GM21619 (cell line): ENCODE results near the gene UBTD2.
"Not testable (repeated sequence)": the region's sequence is repeated elsewhere in the genome, so short reads cannot be mapped to it uniquely, and the experiment has no call there.

Experiments used
- ATAC-seq: cut with Tn5 transposase; IDR thresholded peaks from one replicate; pipeline ENCODE4 v1.9.1; 2021; ENCODE audit not compliant: unreplicated experiment

UBTD2 gene

DNA sequence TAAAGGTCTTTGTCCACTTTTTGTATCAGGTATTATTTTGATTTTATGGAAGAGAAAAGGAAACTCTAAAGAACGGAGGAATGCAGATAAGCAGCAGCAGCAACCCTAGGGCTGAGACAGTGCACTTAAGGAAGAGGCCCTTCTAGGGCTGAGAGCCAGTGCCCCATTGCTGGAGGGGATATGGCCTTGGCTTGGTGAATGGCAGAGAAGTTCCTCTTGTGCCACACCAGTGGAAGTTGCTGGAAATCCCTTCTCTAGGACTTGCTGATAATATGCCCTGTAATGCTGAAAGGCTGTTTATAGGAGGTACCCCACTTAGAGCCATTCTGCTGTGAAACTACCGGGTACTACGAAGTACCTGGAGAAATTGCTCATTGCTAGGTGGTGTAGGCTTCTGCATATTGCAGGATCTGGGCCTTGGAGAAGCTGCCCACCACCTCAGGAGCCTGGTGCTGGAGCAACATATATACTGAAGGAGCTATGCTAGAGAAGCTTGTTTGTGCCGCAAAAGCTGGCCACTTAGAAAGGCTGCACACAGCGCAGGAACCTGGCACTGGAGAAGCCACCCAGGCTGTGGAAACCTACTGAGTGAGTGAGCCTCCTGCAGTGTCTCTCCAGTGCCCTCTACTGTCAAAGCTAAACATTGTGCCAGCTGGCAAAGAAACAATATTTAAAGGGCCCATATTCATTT, 9.6 kb upstream of the UBTD2 start:
- ATAC-seq, result peak; percentile 91

DNA sequence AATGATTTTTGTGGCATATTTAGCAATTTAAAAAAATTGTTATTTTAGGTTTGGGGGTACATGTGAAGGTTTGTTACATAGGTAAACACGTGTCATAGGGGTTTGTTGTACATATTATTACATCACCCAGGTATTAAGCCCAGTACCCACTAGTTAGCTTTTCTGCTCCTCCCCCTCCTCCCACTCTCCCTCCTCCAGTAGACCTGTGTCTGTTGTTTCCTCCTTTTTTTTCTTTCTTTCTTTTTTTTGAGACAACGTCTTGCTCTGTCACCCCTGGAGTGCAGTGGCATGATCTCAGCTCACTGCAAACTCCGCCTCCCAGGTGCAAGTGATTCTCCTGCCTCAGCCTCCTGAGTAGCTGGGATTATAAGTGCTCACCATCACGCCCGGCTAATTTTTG, 8.3 kb upstream of the UBTD2 start:
- not testable (repeated sequence) for ATAC-seq

- no peak for ATAC-seq
Measured at GRCh38 chr5:172288465-172288864, 4.9 kb upstream of the UBTD2 start.

GRCh38 chr5:172287140-172287539, 3.6 kb upstream of the UBTD2 start:
- ATAC-seq, result not testable (repeated sequence)

DNA sequence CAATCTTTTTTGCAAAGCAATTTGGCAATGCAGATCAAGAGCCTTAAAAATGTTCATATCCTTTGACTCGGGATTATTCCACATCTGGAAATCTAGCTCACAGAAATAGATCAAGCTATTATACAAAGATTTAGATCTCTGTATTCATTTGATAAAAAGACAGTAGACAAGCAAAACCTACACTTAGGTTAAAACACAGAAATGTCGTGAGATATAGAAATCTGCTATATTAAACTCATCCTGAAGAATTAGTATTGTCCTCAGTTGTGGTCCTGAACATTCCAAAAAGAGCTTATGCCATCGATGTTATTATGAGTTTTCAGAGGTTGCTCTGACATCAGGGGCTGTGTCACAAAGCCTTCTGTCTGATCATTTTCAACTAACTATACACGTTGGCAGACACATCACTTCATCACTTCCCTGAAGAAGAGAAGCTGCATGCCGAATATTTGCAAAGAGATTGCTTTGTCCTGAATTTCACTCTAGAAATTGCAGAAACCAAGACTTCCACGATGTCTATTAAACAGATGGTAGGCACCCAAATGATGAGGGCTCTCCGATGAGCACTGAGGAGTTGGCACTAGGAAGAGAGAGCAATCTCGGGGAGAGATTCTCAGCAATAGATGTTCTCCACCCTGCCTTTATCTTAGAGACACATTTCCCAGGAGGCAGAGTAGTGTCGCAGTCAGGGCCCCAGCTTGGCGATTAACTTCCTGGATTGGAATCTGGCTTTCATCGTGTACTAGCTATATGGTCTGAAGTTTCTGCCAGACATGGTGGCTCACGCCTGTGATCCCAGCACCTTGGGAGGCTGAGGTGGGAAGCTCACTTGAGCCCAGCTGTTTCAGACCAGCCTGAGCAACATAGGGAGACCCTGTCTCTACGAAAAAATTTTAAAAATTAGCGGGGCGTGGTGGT, 1.9 kb upstream of the UBTD2 start:
- no peak for ATAC-seq

GRCh38 chr5:172284611-172284980, 1.0 kb upstream of the UBTD2 start:
- ATAC-seq, result no peak

- peak; percentile 80 for ATAC-seq
Measured at GRCh38 chr5:172283862-172284610, 472 bp upstream of the UBTD2 start.

DNA sequence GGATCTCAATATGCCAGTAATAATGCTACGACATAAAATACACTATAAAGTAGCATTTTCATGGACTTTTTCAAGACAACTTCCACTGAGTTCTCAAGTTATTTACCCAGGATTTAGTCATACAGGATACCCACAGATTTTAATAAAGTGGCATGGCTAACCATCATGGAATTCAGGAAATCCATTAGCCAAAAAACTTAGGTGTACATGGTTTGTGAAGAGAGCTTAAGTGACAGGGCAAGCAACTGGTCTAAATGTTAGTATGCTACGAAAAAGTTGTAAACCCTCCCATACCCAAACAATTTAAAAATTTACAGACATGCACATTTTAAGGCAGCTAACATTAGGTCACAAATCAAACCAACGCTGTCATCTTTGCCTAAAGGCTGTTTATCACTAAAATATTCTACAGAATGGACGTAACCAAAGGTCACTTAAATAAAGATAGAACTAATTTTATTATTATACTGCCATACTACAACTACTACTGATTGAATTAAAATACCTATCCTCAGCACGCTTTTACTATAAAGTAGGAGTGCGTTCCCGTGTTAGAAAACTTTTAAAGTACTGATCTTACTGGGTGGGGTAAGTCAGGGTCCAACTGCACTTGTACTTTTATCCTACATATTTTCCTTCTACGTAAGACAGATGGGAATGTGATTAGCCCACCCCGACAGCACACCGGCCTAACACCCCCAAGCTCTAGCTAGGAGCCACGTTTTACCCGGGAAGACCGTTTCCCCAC, 1.1 kb downstream of the UBTD2 start:
- ATAC-seq, result no peak

DNA sequence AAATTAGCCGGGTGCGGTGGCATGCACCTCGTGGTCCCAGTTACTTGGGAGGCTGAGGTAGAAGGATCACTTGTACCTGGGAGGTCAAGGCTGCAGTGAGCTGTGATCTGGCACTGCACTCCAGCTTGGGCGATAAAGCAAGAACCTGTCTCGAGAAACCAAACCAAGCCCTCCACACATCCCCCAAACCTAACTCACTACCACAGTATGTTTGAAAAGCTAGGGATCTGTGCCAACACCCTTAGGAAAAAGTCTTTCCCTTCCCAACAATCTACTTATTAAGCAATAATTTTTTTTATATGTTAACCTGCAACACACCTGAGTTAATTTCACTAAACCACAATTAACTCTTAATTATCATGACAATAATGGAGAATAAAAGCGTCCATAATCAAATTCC, 2.2 kb downstream of the UBTD2 start:
- no peak for ATAC-seq

GRCh38 chr5:172280929-172281328, 2.6 kb downstream of the UBTD2 start:
- ATAC-seq, result no peak

DNA sequence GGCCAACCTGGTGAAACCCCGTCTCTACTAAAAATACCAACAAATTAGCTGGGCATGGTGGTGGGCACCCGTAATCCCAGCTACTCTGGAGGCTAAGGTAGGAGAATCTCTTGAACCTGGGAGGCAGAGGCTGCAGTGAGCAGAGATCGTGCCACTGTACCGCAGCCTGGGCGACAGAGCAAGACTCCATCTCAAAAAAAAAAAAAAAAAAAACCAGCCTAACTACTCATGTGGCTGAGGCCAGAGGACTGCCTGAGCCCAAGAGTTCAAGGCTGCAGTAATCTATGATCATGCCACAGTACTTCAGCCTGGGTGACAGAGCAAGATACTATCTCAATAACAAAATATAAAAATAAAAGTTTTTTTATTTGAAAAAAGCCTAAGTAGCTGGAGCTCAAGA, 3.2 kb downstream of the UBTD2 start:
- no peak for ATAC-seq

DNA sequence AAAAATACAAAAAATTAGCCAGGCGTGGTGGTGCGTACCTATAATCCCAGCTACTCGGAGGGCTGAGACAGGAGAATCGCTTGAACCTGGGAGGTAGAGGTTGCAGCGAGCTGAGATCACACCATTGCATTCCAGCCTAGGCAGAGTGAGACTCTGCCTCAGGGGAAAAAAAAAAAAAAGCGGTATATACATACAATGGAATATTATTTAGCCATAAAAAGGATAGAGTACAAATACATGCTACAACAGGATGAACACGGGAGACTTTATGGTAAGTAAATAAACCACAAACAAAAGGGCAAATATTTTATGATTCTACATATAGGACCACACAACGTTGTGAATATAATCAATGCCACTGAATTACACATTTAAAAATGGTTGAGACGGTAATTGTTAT, 5.2 kb downstream of the UBTD2 start:
- ATAC-seq, result no peak

DNA sequence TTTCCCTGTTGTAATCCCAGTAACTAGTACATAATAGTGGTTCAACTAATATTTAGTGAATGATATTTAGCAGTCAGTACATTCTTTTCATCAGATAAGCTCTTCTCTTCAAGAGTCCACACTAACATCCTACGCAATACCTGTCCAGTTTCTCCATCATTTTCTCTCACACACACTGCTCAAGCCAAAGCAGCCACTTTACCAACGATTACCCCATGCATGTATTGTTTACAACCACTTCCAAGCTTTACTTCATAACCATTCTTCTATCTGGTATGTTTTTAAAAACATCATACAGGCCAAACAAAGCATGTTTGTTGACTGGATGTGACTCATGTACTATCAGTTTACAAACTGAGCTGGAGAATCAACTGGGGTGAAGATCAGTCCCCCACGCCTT, 7.3 kb downstream of the UBTD2 start:
- ATAC-seq, result no peak

GRCh38 chr5:172274951-172275753, 8.4 kb downstream of the UBTD2 start:
- no peak for ATAC-seq

DNA sequence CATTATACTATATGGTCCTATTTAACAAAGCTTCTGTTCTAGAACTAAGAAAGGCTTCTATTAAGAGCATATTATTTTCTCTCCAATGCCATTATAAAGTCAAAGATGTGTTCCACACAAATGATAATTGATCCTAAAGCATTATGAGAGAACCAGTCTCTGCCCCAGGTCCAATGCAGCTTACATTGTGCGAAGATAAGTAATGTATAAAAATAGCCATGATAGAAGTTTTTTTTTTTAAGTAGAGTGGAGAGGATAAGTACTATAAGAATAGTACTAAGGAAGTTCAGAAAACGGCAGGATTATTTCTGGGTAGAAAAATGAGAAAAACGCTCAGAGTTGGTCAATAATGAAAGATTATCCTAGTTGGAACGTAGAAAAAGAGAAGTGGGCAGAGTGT, 15.6 kb downstream of the UBTD2 start:
- no peak for ATAC-seq

- no peak for ATAC-seq
Measured at GRCh38 chr5:172266676-172267092, 16.9 kb downstream of the UBTD2 start.

- no peak for ATAC-seq
Measured at GRCh38 chr5:172266071-172266675, 17.4 kb downstream of the UBTD2 start.

DNA sequence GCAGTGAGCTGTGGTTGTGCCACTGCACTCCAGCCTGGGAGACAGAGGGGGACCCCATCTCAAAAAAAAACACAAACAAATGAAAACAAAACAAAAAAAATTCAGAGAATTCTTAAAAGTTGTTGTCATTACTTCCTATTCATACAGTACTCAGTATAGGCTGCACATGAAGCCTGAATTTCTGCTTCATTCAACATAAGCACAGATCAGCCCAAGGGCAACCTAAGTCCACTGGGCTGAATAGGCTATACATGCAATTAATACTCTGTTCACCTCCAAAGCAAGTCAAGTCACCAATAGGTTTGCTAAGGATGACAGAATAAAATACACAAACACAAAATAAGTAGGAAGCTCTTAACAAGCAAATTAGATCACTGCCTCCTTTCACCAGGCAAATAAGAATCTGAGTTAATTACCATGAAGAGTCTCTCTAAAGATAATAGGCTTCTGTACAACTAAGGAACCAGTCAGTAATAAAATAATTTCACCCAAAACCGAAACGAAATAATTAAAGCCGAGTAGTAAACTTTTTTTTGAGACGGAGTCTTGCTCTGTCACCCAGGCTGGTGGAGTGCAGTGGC, 18.7 kb downstream of the UBTD2 start:
- ATAC-seq, result no peak

GRCh38 chr5:172255444-172255843, 28.1 kb downstream of the UBTD2 start:
- no peak for ATAC-seq
